Body of pancreas (tissue), 4 donors: Measurements from ENCODE around the gene COL4A2.

Experiments used
- CTCF ChIP-seq, 7 experiments: fragments of 450-650 bp in 4 of 7; fragments of 200-600 bp in 3 of 7; sonication (generic) in 3 of 7; IDR thresholded peaks; one replicate each; pipeline ENCODE4 v1.5.1; 2016 to 2019; ENCODE audit warnings: antibody characterized with exemption in 7 of 7
- POLR2A ChIP-seq, 3 donors: fragments of 450-650 bp; IDR thresholded peaks; one replicate each; pipeline ENCODE4 v1.6.1; 2016; ENCODE audit warnings: antibody characterized with exemption in 3 of 3, mild to moderate bottlenecking in 2 of 3

GRCh38 chr13:110361365-110361911, 54.4 kb downstream of the COL4A2 start:
- TF ChIP-seq CTCF (IDR thresholded peaks at IDR 0.05): no peak
- TF ChIP-seq POLR2A (IDR thresholded peaks at IDR 0.05): no peak
